ENCODE results near the gene ZFYVE9.

ZFYVE9 gene

GRCh38 chr1:52249831-52250230 lies 107.9 kb downstream of the ZFYVE9 start:
- H3K4me3 ChIP-seq (ENCODE audit: low read depth, low read length) = no peak overlapping the region
- DNase-seq (ENCODE audit: low read depth) = no peak
- no peak for TF ChIP-seq CTCF (conservative IDR thresholded peaks at IDR 0.05; ENCODE audit: low read depth, low read length)

GRCh38 chr1:52253421-52253820 lies 111.5 kb downstream of the ZFYVE9 start:
- H3K4me3 ChIP-seq (ENCODE audit: low read depth, low read length) = no peak overlapping the region
- TF ChIP-seq CTCF (conservative IDR thresholded peaks at IDR 0.05; ENCODE audit: low read depth, low read length) = no peak
- peak; percentile 17 for DNase-seq (ENCODE audit: low read depth)

GRCh38 chr1:52259886-52260285 lies 118.0 kb downstream of the ZFYVE9 start:
- H3K4me3 ChIP-seq (ENCODE audit: low read depth, low read length) = no peak overlapping the region
- no peak for TF ChIP-seq CTCF (conservative IDR thresholded peaks at IDR 0.05; ENCODE audit: low read depth, low read length)
- no peak for DNase-seq (ENCODE audit: low read depth)

GRCh38 chr1:52263153-52263910 lies 121.4 kb downstream of the ZFYVE9 start:
- TF ChIP-seq CTCF (conservative IDR thresholded peaks at IDR 0.05; ENCODE audit: low read depth, low read length) = no peak
- no peak overlapping the region for H3K4me3 ChIP-seq (ENCODE audit: low read depth, low read length)
- DNase-seq (ENCODE audit: low read depth) = peak; percentile 28

GRCh38 chr1:52264530-52265115 lies 122.7 kb downstream of the ZFYVE9 start:
- peak; percentile 38 for TF ChIP-seq CTCF (conservative IDR thresholded peaks at IDR 0.05; ENCODE audit: low read depth, low read length)
- peak; percentile 42 for DNase-seq (ENCODE audit: low read depth)
- H3K4me3 ChIP-seq (ENCODE audit: low read depth, low read length) = no peak overlapping the region

- DNase-seq (ENCODE audit: low read depth) = no peak
- no peak for TF ChIP-seq CTCF (conservative IDR thresholded peaks at IDR 0.05; ENCODE audit: low read depth, low read length)
These were observed 124.6 kb downstream of the ZFYVE9 start for GRCh38 chr1:52266507-52266906.

GRCh38 chr1:52268372-52268771 lies 126.5 kb downstream of the ZFYVE9 start:
- peak; percentile 71 for DNase-seq (ENCODE audit: low read depth)
- TF ChIP-seq CTCF (conservative IDR thresholded peaks at IDR 0.05; ENCODE audit: low read depth, low read length) = no peak
- H3K4me3 ChIP-seq (ENCODE audit: low read depth, low read length) = no peak overlapping the region

More at GRCh38 chr1:52266507-52266906, 124.6 kb downstream of the ZFYVE9 start:
- no peak overlapping the region for H3K4me3 ChIP-seq (ENCODE audit: low read depth, low read length)
